Neural cell (in vitro differentiated cells): Measurements from ENCODE around the gene PTGES.
"Not testable (repeated sequence)": the region's sequence is repeated elsewhere in the genome, so short reads cannot be mapped to it uniquely, and the experiment has no call there.

Experiments
- TAF1 ChIP-seq: IDR thresholded peaks from 2 replicates; pipeline ENCODE4 v1.6.1; 2012; ENCODE audit warnings: low read depth
- TF ChIP-seq, protein P1 (sequence below): fragments of 450-650 bp; IDR thresholded peaks from 2 replicates; pipeline ENCODE4 v1.5.1; 2014; ENCODE audit warnings: antibody characterized with exemption, mild to moderate bottlenecking, moderate library complexity; ENCODE audit not compliant: poor library complexity, severe bottlenecking

GRCh38 chr9:129762370-129762984 is 9.6 kb upstream of the PTGES start:
- TF ChIP-seq, protein P1, sequence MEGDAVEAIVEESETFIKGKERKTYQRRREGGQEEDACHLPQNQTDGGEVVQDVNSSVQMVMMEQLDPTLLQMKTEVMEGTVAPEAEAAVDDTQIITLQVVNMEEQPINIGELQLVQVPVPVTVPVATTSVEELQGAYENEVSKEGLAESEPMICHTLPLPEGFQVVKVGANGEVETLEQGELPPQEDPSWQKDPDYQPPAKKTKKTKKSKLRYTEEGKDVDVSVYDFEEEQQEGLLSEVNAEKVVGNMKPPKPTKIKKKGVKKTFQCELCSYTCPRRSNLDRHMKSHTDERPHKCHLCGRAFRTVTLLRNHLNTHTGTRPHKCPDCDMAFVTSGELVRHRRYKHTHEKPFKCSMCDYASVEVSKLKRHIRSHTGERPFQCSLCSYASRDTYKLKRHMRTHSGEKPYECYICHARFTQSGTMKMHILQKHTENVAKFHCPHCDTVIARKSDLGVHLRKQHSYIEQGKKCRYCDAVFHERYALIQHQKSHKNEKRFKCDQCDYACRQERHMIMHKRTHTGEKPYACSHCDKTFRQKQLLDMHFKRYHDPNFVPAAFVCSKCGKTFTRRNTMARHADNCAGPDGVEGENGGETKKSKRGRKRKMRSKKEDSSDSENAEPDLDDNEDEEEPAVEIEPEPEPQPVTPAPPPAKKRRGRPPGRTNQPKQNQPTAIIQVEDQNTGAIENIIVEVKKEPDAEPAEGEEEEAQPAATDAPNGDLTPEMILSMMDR = not testable (repeated sequence)
- not testable (repeated sequence) for TF ChIP-seq TAF1
